PC-3 (cell line): ENCODE results near the gene LSM3. TPM values are rescaled to one million over a fixed set of nuclear protein-coding genes. Genes with fewer than 3 reads are reported as not detected.

Experiments
- ATAC-seq: fragments of 200-7000 bp; cut with Tn5 transposase; 2 replicates; pipeline ENCODE4 v1.9.1; 2020; ENCODE audit warnings: mild to moderate bottlenecking, moderate library complexity
- BruUV-seq: library from RNA; stranded (reverse); fragments of 400-500 nt; replicated peaks from 2 replicates; lab custom pipeline; 2021; lab: Mats Ljungman, UMichigan
- CTCF ChIA-PET: fragments of 300-600 bp; sonication (Branson Sonifier 250); formaldehyde crosslinking; loops from one replicate; lab custom pipeline; 2022; ENCODE audit warnings: antibody characterized with exemption; lab: Charles Lee
- POLR2A ChIA-PET: fragments of 300-600 bp; sonication (Branson Sonifier 250); formaldehyde crosslinking; loops from one replicate; lab custom pipeline; 2022; ENCODE audit warnings: antibody characterized with exemption; ENCODE audit not compliant: unreplicated experiment; lab: Charles Lee
- DNase-seq: peaks from one replicate; pipeline ENCODE4 v3.0.0-alpha.2; 2015
- H2AFZ ChIP-seq: fragments of 300-600 bp; sonication (generic); 2 replicates; pipeline ENCODE4 v1.6.0; 2016; ENCODE audit warnings: antibody characterized with exemption, low read length
- H3F3A ChIP-seq: fragments of 300-600 bp; sonication (generic); one replicate; pipeline ENCODE4 v1.6.0; 2017; ENCODE audit warnings: antibody characterized with exemption, low read length, control low read depth, mild to moderate bottlenecking; ENCODE audit not compliant: unreplicated experiment
- H3K27ac ChIP-seq: fragments of 300-600 bp; sonication (generic); 2 replicates; pipeline ENCODE4 v1.5.1; 2016; ENCODE audit warnings: mild to moderate bottlenecking, low read length
- H3K27me3 ChIP-seq: fragments of 300-600 bp; sonication (generic); 2 replicates; pipeline ENCODE4 v1.6.1; 2016; ENCODE audit warnings: low read length, mixed read lengths
- H3K36me3 ChIP-seq: fragments of 300-600 bp; sonication (generic); 2 replicates; pipeline ENCODE4 v1.6.1; 2016; ENCODE audit warnings: low read depth, mixed run types, low read length, mixed read lengths
- H3K4me1 ChIP-seq: fragments of 300-600 bp; sonication (generic); 2 replicates; pipeline ENCODE4 v1.5.1; 2016; ENCODE audit warnings: low read length; ENCODE audit not compliant: insufficient read depth
- H3K4me2 ChIP-seq: fragments of 300-600 bp; sonication (generic); 2 replicates; pipeline ENCODE4 v1.6.0; 2016; ENCODE audit warnings: low read length
- H3K4me3 ChIP-seq: fragments of 300-600 bp; sonication (generic); 2 replicates; pipeline ENCODE4 v1.5.1; 2016; ENCODE audit warnings: mild to moderate bottlenecking, low read length, mixed read lengths
- H3K79me2 ChIP-seq: fragments of 300-600 bp; sonication (generic); 2 replicates; pipeline ENCODE4 v1.6.1; 2017; ENCODE audit warnings: low read length, mixed read lengths
- H3K9ac ChIP-seq: fragments of 300-600 bp; sonication (generic); 2 replicates; pipeline ENCODE4 v1.6.0; 2016; ENCODE audit warnings: mild to moderate bottlenecking, low read length
- H3K9me2 ChIP-seq: fragments of 300-600 bp; sonication (generic); replicated peaks from 2 replicates; pipeline ENCODE4 v1.6.1; 2016; ENCODE audit warnings: mixed run types, low read length, mixed read lengths
- H3K9me3 ChIP-seq: fragments of 300-600 bp; sonication (generic); 2 replicates; pipeline ENCODE4 v1.6.1; 2016; ENCODE audit warnings: low read length, mixed read lengths
- H4K20me1 ChIP-seq: fragments of 300-600 bp; sonication (generic); 2 replicates; pipeline ENCODE4 v1.6.1; 2016; ENCODE audit warnings: low read length, mixed read lengths
- CTCF ChIP-seq: fragments of 300-600 bp; sonication (generic); conservative IDR thresholded peaks from 2 replicates; pipeline ENCODE4 v1.5.1; 2017; ENCODE audit warnings: antibody characterized with exemption, low read depth, mild to moderate bottlenecking, low read length
- EZH2 ChIP-seq: fragments of 300-600 bp; sonication (generic); IDR thresholded peaks from one replicate; pipeline ENCODE4 v1.6.1; 2017; ENCODE audit warnings: antibody characterized with exemption, mild to moderate bottlenecking, low read length; ENCODE audit not compliant: unreplicated experiment
- EZH2phosphoT487 ChIP-seq: fragments of 300-600 bp; sonication (generic); IDR thresholded peaks from 2 replicates; pipeline ENCODE4 v1.6.1; 2018; ENCODE audit warnings: mild to moderate bottlenecking, antibody characterized with exemption, low read length, borderline replicate concordance
- intact Hi-C: fragments of 100-400 bp; cut with micrococcal nuclease; formaldehyde crosslinking; loops from 2 replicates; pipeline ENCODE4 v1.9.0; 2023
- total RNA-seq: library from RNA; depleted of rRNA; stranded (reverse); fragments of >200 nt; gene quantifications from 2 replicates; pipeline ENCODE4 v1.2.3, GENCODE V29; 2014

Gene LSM3
- total RNA-seq, 1 experiment from 2014 or later: 27.2 TPM

GRCh38 chr3:14210290-14210688 lies 31.7 kb downstream of the LSM3 start:
- BruUV-seq: no TSS peak
- no peaks in the 10 kb centered on the region for H3K27me3 ChIP-seq
- ChIA-PET CTCF (no interaction called here), POLR2A (no interaction called here)
- intact Hi-C loops: no loop called here
- H3K36me3 ChIP-seq: no peaks in the 10 kb centered on the region
- H3K9ac ChIP-seq: no peak overlapping the region
- DNase-seq (no peak), ATAC-seq (no peak)
- no peak overlapping the region for H3K4me2 ChIP-seq
- H4K20me1 ChIP-seq: no peaks in the 10 kb centered on the region
- no peaks in the 10 kb centered on the region for H3K9me3 ChIP-seq
- H2AFZ ChIP-seq: no peak overlapping the region
- H3K9me2 ChIP-seq: no peaks in the 10 kb centered on the region
- TF ChIP-seq EZH2phosphoT487 (no peak), EZH2 (no peak), CTCF (no peak)
- H3K79me2 ChIP-seq: no peaks in the 10 kb centered on the region
- H3K4me1 ChIP-seq: no peaks in the 10 kb centered on the region
- no peak overlapping the region for H3K27ac ChIP-seq
- no peak overlapping the region for H3K4me3 ChIP-seq
- no peaks in the 10 kb centered on the region for H3F3A ChIP-seq

- DNase-seq: no peak
- Histone ChIP-seq H3K4me3 (no peak overlapping the region), H3K4me1 (no peaks in the 10 kb centered on the region), H3K27ac (no peak overlapping the region), H3K36me3 (no peaks in the 10 kb centered on the region), H3K27me3 (no peaks in the 10 kb centered on the region), H3K9ac (no peak overlapping the region), H3K4me2 (no peak overlapping the region), H3F3A (no peaks in the 10 kb centered on the region), H3K9me3 (no peaks in the 10 kb centered on the region), H2AFZ (no peak overlapping the region), H3K79me2 (no peaks in the 10 kb centered on the region), H3K9me2 (no peaks in the 10 kb centered on the region), H4K20me1 (no peaks in the 10 kb centered on the region)
- no peak for ATAC-seq
- no TSS peak for BruUV-seq
- TF ChIP-seq EZH2: no peak
- TF ChIP-seq EZH2phosphoT487: no peak
- no peak for TF ChIP-seq CTCF
- CTCF ChIA-PET: interaction anchor here (0.6 kb wide), 1 partner anchor 24 kb away, joined by 7 read pairs; no protein-coding TSS in a partner anchor
- POLR2A ChIA-PET: no interaction called here
- intact Hi-C loops: no loop called here
Measured at GRCh38 chr3:14210843-14211594, 32.4 kb downstream of the LSM3 start.

GRCh38 chr3:14211621-14212020 lies 33.0 kb downstream of the LSM3 start:
- no peak overlapping the region for H2AFZ ChIP-seq
- H4K20me1 ChIP-seq: no peaks in the 10 kb centered on the region
- H3K79me2 ChIP-seq: no peaks in the 10 kb centered on the region
- H3K4me2 ChIP-seq: no peak overlapping the region
- no peaks in the 10 kb centered on the region for H3K36me3 ChIP-seq
- no peaks in the 10 kb centered on the region for H3K27me3 ChIP-seq
- DNase-seq (no peak), ATAC-seq (no peak)
- H3F3A ChIP-seq: no peaks in the 10 kb centered on the region
- CTCF ChIA-PET: interaction anchor here (0.5 kb wide), 1 partner anchor 8 kb away, joined by 3 read pairs; no protein-coding TSS in a partner anchor
- POLR2A ChIA-PET: no interaction called here
- intact Hi-C loops: no loop called here
- H3K9me3 ChIP-seq: no peaks in the 10 kb centered on the region
- H3K4me1 ChIP-seq: no peaks in the 10 kb centered on the region
- TF ChIP-seq CTCF: no peak
- TF ChIP-seq EZH2phosphoT487: no peak
- no peak for TF ChIP-seq EZH2
- no peak overlapping the region for H3K9ac ChIP-seq
- no TSS peak for BruUV-seq
- H3K27ac ChIP-seq: no peak overlapping the region
- H3K4me3 ChIP-seq: no peak overlapping the region
- H3K9me2 ChIP-seq: no peaks in the 10 kb centered on the region
